Measurements from ENCODE around the gene HEYL.

DNA sequence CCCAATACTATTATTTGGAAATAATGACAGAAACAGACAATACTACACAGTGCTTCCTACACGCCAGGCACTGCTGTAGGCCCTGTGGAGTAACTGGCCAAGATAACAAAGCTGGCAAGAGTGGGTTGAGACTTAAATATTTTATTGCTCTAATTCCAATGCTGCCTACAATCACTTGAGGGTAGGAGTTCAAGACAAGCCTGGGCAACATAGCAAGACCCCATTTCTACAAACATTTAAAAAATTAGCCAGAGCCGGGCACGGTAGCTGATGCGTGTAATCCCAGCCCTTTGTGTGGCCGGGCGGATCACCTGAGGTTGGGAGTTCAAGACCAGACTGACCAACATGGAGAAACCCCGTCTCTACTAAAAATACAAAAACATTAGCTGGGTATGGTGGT lies 53.5 kb downstream of the HEYL start:
- TF ChIP-seq POLR2A (IDR thresholded peaks at IDR 0.05; ENCODE audit: extremely low read depth, insufficient read length) (no peak), MYC (IDR thresholded peaks at IDR 0.05; ENCODE audit: low read depth, low read length) (no peak)
- TF ChIP-seq, protein P1, sequence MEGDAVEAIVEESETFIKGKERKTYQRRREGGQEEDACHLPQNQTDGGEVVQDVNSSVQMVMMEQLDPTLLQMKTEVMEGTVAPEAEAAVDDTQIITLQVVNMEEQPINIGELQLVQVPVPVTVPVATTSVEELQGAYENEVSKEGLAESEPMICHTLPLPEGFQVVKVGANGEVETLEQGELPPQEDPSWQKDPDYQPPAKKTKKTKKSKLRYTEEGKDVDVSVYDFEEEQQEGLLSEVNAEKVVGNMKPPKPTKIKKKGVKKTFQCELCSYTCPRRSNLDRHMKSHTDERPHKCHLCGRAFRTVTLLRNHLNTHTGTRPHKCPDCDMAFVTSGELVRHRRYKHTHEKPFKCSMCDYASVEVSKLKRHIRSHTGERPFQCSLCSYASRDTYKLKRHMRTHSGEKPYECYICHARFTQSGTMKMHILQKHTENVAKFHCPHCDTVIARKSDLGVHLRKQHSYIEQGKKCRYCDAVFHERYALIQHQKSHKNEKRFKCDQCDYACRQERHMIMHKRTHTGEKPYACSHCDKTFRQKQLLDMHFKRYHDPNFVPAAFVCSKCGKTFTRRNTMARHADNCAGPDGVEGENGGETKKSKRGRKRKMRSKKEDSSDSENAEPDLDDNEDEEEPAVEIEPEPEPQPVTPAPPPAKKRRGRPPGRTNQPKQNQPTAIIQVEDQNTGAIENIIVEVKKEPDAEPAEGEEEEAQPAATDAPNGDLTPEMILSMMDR (IDR thresholded peaks at IDR 0.05; ENCODE audit: low read depth, low read length) = no peak
- TF ChIP-seq, protein P2, sequence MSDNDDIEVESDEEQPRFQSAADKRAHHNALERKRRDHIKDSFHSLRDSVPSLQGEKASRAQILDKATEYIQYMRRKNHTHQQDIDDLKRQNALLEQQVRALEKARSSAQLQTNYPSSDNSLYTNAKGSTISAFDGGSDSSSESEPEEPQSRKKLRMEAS (IDR thresholded peaks at IDR 0.05; ENCODE audit: low read depth, low read length) = no peak

Data from NB4 (cell line).